IPS-18c (cell line): ENCODE results near the gene ORC5.

Experiments
- H3K4me3 ChIP-seq: 2 replicates; pipeline ENCODE4 v1.7.0; 2013; ENCODE audit warnings: low read depth, mild to moderate bottlenecking, low read length, moderate library complexity; ENCODE audit not compliant: insufficient read depth
- H3K9me3 ChIP-seq: one replicate; pipeline ENCODE4 v1.6.1; 2013; ENCODE audit warnings: mild to moderate bottlenecking, low read length, moderate library complexity; ENCODE audit not compliant: control insufficient read depth, insufficient read depth

Gene ORC5

GRCh38 chr7:104098890-104099289 is 108.9 kb downstream of the ORC5 start:
- no peak overlapping the region for H3K4me3 ChIP-seq

GRCh38 chr7:104096683-104097082 is 111.1 kb downstream of the ORC5 start:
- Histone ChIP-seq H3K4me3 (no peak overlapping the region), H3K9me3 (no peaks in the 10 kb centered on the region)

More at GRCh38 chr7:104098890-104099289, 108.9 kb downstream of the ORC5 start:
- no peaks in the 10 kb centered on the region for H3K9me3 ChIP-seq

- Histone ChIP-seq H3K4me3 (no peak overlapping the region), H3K9me3 (no peaks in the 10 kb centered on the region)
Measured at GRCh38 chr7:104093127-104093526, 114.7 kb downstream of the ORC5 start.

- Histone ChIP-seq H3K4me3 (no peak overlapping the region), H3K9me3 (no peaks in the 10 kb centered on the region)
Measured at GRCh38 chr7:104091242-104091641, 116.6 kb downstream of the ORC5 start.

GRCh38 chr7:104089612-104090011 is 118.2 kb downstream of the ORC5 start:
- Histone ChIP-seq H3K9me3 (no peaks in the 10 kb centered on the region), H3K4me3 (no peak overlapping the region)

- Histone ChIP-seq H3K4me3 (no peak overlapping the region), H3K9me3 (no peaks in the 10 kb centered on the region)
Measured at GRCh38 chr7:104089061-104089460, 118.8 kb downstream of the ORC5 start.
